ENCODE measurements around the gene KYAT1. TPM values are rescaled to one million over a fixed set of nuclear protein-coding genes. Genes with fewer than 3 reads are reported as not detected.

Gene KYAT1
- total and polyA plus RNA-seq, 2 of the 8 experiments (the other 6 are each of a cell fraction or from before 2014, with no cell fraction given) = 30.4 to 42.2 TPM

DNA sequence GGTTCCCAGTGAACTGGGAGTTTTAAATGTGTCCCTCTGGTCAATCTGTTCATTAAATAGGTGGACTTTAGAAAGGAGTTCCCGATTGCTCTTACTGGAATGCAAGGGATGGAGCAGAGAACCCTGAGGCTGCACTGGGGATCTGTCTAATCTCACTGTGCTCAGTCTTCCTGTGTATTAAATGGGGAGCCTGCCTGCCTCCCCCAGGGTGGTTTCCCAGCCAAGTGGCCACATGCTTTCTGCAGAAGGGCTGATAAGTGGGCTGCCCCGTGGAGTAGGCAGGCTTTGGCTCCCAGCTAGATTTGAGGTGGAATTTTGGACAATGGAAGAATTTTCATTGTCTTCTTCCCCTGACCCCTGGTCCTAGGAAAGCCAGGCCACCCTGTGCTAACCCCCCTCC, 25.0 kb upstream of the KYAT1 start:
- Histone ChIP-seq H3K4me3 (ENCODE audit: extremely low read depth in 1 of 4, insufficient read depth in 2 of 4, low read depth in 3 of 4, low read length in 4 of 4) (no peak overlapping the region), H2BK120ac (replicated peaks; ENCODE audit: low read depth, low read length) (no peak overlapping the region), H3K27ac (ENCODE audit: low read depth, low read length) (no peak overlapping the region), H3K56ac (replicated peaks; ENCODE audit: insufficient read length, low read depth, low read length) (no peak overlapping the region), H3K4me2 (ENCODE audit: insufficient read depth in 1 of 2, low read depth in 2 of 2, low read length in 2 of 2) (no peak overlapping the region), H3K14ac (ENCODE audit: insufficient read length) (no peak overlapping the region), H3K79me2 (ENCODE audit: control insufficient read depth in 1 of 2, insufficient read depth in 2 of 2, low read length in 2 of 2) (peaks cover 0 to 55% of the 10 kb centered on the region in 2 experiments; a peak in 2 of 4 replicates), H3K9ac (replicated peaks in 1 of 4; ENCODE audit: extremely low read depth in 1 of 4, low read depth in 3 of 4, low read length in 3 of 4) (no peak overlapping the region), H4K20me1 (replicated peaks in 1 of 2; ENCODE audit: control insufficient read depth in 1 of 2, insufficient read depth in 2 of 2, low read length in 2 of 2) (peaks cover 26 to 30% of the 10 kb centered on the region in 2 experiments), H2AK5ac (ENCODE audit: low read depth, low read length) (no peak overlapping the region), H2BK20ac (ENCODE audit: low read length) (no peak overlapping the region), H3K23ac (ENCODE audit: insufficient read length) (no peak overlapping the region), H2BK15ac (ENCODE audit: low read length) (no peak overlapping the region), H3K27me3 (replicated peaks in 1 of 4; ENCODE audit: control insufficient read depth in 3 of 4, extremely low read depth in 1 of 4, insufficient read depth in 3 of 4, low read length in 3 of 4) (no peaks in the 10 kb centered on the region), H3K9me3 (ENCODE audit: insufficient read depth in 2 of 2, low read depth in 1 of 2, low read length in 1 of 2) (no peaks in the 10 kb centered on the region), H2BK12ac (ENCODE audit: low read depth, low read length) (no peak overlapping the region), H2BK5ac (ENCODE audit: low read depth, low read length) (no peak overlapping the region), H3K4ac (replicated peaks; ENCODE audit: insufficient read length, low read depth, low read length) (no peak overlapping the region), H3K79me1 (ENCODE audit: low read depth, low read length) (peaks cover 4% of the 10 kb centered on the region), H3K18ac (ENCODE audit: extremely low read depth, low read length) (no peak overlapping the region), H4K8ac (ENCODE audit: extremely low read depth, insufficient read depth, low read length) (no peak overlapping the region), H4K5ac (ENCODE audit: insufficient read length, low read depth, low read length) (no peak overlapping the region), H2AFZ (ENCODE audit: low read length) (no peak overlapping the region), H3K23me2 (ENCODE audit: low read depth, low read length) (no peaks in the 10 kb centered on the region), H4K91ac (replicated peaks; ENCODE audit: insufficient read length, low read length) (no peak overlapping the region), H3K4me1 (replicated peaks in 1 of 4; ENCODE audit: control insufficient read depth in 3 of 4, insufficient read depth in 4 of 4, low read length in 3 of 4) (peaks cover 0 to 11% (median 8%) of the 10 kb centered on the region in 4 experiments; a peak in 6 of 7 replicates), H3K36me3 (ENCODE audit: control insufficient read depth in 2 of 4, insufficient read depth in 4 of 4, low read length in 3 of 4) (peaks cover 17 to 42% (median 31%) of the 10 kb centered on the region in 4 experiments; a peak in 7 of 8 replicates)
- DNase-seq (ENCODE audit: low read depth in 1 of 2, low spot score in 2 of 2) = no peak
- FAIRE-seq = no peak
- WGBS, 2 experiments (ENCODE audit: extremely low coverage in 1 of 2, insufficient coverage in 1 of 2, insufficient read length in 1 of 2, insufficient replicate concordance in 2 of 2, low coverage in 1 of 2, low lambda C conversion rate in 2 of 2, missing lambda C conversion rate in 1 of 2) = 92% methylated on average over 2 of the region's 2 CpGs; no CpG with 5 or more reads in 1 of the 2 experiments
- POLR2A ChIA-PET (ENCODE audit: partially characterized antibody) = interaction anchor here (1.7 to 4.3 kb wide), 2 partner anchors 12 to 14 kb away, joined by 4 to 14 read pairs; partner anchors contain the start of gene PHYHD1
- CTCF ChIA-PET (ENCODE audit: partially characterized antibody) = interaction anchor here (0.6 to 1.4 kb wide), 3 partner anchors 19 to 46 kb away, joined by 3 read pairs; no protein-coding TSS in a partner anchor
- TF ChIP-seq SP4 (IDR thresholded peaks at IDR 0.05; ENCODE audit: low read length) (no peak), NRF1 (IDR thresholded peaks at IDR 0.05; ENCODE audit: low read depth, low read length) (no peak), KDM5A (IDR thresholded peaks at IDR 0.05; ENCODE audit: low read length) (no peak), SIRT6 (IDR thresholded peaks at IDR 0.05; ENCODE audit: low read length) (no peak)

Data from H1 (cell line).